GM12878 (cell line): ENCODE results near the gene SPOCK1.

ENCODE experiments used
- ATF7 ChIP-seq: fragments of 450-650 bp; IDR thresholded peaks from 2 replicates; pipeline ENCODE4 v1.6.1; 2016; ENCODE audit warnings: low read depth, mild to moderate bottlenecking
- NR2C2 ChIP-seq: IDR thresholded peaks from 2 replicates; pipeline ENCODE4 v1.6.1; 2011; ENCODE audit warnings: borderline replicate concordance, low read depth; ENCODE audit not compliant: control insufficient read depth, insufficient read length
- RCOR1 ChIP-seq: conservative IDR thresholded peaks from 2 replicates; pipeline ENCODE4 v1.6.1; 2012; ENCODE audit warnings: low read depth, low read length, improper control_type of control experiment
- SUPT20H ChIP-seq: IDR thresholded peaks from 2 replicates; pipeline ENCODE4 v1.6.1; 2011; ENCODE audit warnings: low read depth, mild to moderate bottlenecking, low read length, moderate library complexity, borderline replicate concordance; ENCODE audit not compliant: control insufficient read depth
- TF ChIP-seq, protein P1 (sequence below): IDR thresholded peaks from 2 replicates; pipeline ENCODE4 v1.6.1; 2011; ENCODE audit warnings: low read depth, low read length, improper control_type of control experiment, borderline replicate concordance
- TF ChIP-seq, protein P2 (sequence below), 3 experiments: IDR thresholded peaks in 2 of 3; conservative IDR thresholded peaks in 1 of 3; 2 replicates each; pipeline ENCODE4 v1.5.1; 2011; ENCODE audit warnings: low read depth in 3 of 3, low read length in 3 of 3, mild to moderate bottlenecking in 3 of 3, control low read depth in 2 of 3, moderate library complexity in 2 of 3, inconsistent platforms in 1 of 3, mixed read lengths in 1 of 3; ENCODE audit not compliant: control insufficient read depth in 2 of 3, insufficient read depth in 1 of 3; ENCODE audit errors: extremely low read depth in 1 of 3

DNA sequence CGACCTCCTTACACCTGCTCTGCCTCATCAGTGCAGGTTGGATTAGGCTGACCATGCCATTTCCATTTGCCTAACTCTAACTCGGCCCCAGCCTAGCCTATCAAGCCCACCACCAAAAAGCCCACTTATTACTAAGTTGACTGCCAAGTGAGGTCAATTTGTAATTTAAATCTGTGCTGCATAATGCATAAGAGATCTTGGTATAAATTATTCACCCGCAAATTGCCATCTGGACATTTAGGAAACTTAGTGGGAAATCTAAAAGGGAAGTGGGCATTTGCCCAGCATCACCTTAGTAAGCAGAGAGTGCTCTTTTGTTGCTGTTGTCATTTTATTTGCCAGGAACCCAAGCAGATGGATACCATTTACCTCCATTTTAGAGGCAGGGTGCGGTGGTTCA is 143.0 kb downstream of the SPOCK1 start:
- no peak for TF ChIP-seq ATF7
- TF ChIP-seq RCOR1: no peak
- TF ChIP-seq, protein P1, sequence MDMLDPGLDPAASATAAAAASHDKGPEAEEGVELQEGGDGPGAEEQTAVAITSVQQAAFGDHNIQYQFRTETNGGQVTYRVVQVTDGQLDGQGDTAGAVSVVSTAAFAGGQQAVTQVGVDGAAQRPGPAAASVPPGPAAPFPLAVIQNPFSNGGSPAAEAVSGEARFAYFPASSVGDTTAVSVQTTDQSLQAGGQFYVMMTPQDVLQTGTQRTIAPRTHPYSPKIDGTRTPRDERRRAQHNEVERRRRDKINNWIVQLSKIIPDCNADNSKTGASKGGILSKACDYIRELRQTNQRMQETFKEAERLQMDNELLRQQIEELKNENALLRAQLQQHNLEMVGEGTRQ: no peak
- TF ChIP-seq SUPT20H: no peak
- TF ChIP-seq, protein P2, sequence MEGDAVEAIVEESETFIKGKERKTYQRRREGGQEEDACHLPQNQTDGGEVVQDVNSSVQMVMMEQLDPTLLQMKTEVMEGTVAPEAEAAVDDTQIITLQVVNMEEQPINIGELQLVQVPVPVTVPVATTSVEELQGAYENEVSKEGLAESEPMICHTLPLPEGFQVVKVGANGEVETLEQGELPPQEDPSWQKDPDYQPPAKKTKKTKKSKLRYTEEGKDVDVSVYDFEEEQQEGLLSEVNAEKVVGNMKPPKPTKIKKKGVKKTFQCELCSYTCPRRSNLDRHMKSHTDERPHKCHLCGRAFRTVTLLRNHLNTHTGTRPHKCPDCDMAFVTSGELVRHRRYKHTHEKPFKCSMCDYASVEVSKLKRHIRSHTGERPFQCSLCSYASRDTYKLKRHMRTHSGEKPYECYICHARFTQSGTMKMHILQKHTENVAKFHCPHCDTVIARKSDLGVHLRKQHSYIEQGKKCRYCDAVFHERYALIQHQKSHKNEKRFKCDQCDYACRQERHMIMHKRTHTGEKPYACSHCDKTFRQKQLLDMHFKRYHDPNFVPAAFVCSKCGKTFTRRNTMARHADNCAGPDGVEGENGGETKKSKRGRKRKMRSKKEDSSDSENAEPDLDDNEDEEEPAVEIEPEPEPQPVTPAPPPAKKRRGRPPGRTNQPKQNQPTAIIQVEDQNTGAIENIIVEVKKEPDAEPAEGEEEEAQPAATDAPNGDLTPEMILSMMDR (IDR thresholded peaks at IDR 0.05 in 2 of 3, conservative IDR thresholded peaks at IDR 0.05 in 1 of 3; ENCODE audit: control insufficient read depth in 2 of 3, extremely low read depth in 1 of 3, insufficient read depth in 1 of 3, low read depth in 3 of 3, low read length in 3 of 3): no peak
- no peak for TF ChIP-seq NR2C2
